NCI-H1092 (cell line): ENCODE results near the gene EFCAB9.

Source experiments
- DNase-seq: peaks from one replicate; lab custom pipeline; 2025; lab: John Stamatoyannopoulos, UW

EFCAB9 gene

DNA sequence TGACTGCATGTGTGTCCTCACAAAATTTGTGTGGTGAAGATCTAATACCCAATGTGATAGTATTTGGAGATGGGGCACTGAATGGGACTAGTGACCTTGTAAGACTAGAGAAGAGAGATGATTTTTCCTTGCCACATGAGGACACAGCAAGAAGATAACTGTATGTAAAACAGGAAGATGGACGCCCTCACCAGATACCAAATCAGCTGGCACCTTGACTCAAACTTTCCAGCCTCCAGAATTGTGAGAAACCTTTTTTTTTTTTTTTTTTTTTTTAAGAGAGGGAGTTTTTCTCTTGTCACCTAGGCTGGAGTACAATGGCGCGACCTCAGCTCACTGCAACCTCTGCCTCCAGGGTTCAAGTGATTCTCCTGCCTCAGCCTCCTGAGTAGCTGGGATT lies 49.3 kb downstream of the EFCAB9 start:
- DNase-seq = no peak

DNA sequence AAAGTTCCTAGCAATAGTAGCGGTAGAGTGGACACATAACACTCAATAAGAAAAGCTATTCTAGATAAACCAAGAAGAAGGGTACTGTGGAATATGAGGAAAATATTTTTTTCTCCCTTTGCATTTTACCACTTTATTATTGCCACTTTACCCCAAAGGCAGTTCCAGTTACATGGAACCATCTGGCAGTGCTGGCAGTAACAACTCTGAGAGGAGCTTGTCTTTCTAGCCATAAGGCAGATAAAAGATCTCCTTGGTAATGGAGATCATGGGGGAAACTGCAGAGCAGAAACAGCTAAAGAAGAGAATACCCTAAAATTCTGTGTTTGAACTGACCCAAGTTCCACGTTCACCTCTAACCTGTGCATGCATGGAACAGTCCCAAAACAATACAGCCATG lies 51.1 kb downstream of the EFCAB9 start:
- no peak for DNase-seq

- no peak for DNase-seq
Observed at GRCh38 chr5:172245703-172246125, 51.7 kb downstream of the EFCAB9 start.

- DNase-seq = no peak
Observed at GRCh38 chr5:172248637-172249036, 54.7 kb downstream of the EFCAB9 start.

DNA sequence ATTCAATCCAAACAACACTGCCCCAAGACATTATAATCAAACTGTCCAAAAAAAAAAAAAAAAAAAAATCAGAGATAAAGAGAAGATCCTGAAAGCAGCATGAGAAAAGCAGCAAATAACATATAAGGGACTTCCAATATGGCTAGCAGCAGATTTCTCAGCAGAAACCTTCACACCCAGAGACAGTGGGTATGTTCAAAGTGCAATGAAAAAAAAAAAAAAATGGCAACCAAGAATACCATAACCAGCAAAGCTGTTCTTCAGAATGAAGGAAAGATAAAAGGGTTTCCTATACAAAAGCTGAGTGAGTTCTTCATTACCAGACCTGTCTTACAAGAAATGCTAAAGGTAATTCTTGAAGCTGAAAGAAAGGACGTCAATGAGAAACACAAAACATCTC lies 57.4 kb downstream of the EFCAB9 start:
- DNase-seq = no peak

- no peak for DNase-seq
Observed at GRCh38 chr5:172252501-172252900, 58.5 kb downstream of the EFCAB9 start.
